Breast epithelium (tissue), 3 donors: Measurements from ENCODE around the gene UQCRC2.

Experiments
- POLR2A ChIP-seq: fragments of 450-650 bp; IDR thresholded peaks from one replicate; pipeline ENCODE4 v1.6.1; 2016; ENCODE audit warnings: antibody characterized with exemption, mild to moderate bottlenecking, moderate library complexity
- POLR2AphosphoS5 ChIP-seq, 3 donors: sonication (generic); formaldehyde crosslinking; IDR thresholded peaks; one replicate each; pipeline ENCODE4 v1.6.1; 2017; ENCODE audit warnings: antibody characterized with exemption in 3 of 3
- TF ChIP-seq, protein P1 (sequence below), 3 donors: fragments of 450-650 bp; IDR thresholded peaks; one replicate each; pipeline ENCODE4 v1.5.1; 2016 to 2017; ENCODE audit warnings: antibody characterized with exemption in 3 of 3, mild to moderate bottlenecking in 3 of 3, moderate library complexity in 3 of 3

- TF ChIP-seq POLR2A (no peak), POLR2AphosphoS5 (IDR thresholded peaks at IDR 0.05) (no peak)
- TF ChIP-seq, protein P1, sequence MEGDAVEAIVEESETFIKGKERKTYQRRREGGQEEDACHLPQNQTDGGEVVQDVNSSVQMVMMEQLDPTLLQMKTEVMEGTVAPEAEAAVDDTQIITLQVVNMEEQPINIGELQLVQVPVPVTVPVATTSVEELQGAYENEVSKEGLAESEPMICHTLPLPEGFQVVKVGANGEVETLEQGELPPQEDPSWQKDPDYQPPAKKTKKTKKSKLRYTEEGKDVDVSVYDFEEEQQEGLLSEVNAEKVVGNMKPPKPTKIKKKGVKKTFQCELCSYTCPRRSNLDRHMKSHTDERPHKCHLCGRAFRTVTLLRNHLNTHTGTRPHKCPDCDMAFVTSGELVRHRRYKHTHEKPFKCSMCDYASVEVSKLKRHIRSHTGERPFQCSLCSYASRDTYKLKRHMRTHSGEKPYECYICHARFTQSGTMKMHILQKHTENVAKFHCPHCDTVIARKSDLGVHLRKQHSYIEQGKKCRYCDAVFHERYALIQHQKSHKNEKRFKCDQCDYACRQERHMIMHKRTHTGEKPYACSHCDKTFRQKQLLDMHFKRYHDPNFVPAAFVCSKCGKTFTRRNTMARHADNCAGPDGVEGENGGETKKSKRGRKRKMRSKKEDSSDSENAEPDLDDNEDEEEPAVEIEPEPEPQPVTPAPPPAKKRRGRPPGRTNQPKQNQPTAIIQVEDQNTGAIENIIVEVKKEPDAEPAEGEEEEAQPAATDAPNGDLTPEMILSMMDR (IDR thresholded peaks at IDR 0.05): no peak
Observed at GRCh38 chr16:21937336-21937829, 15.8 kb upstream of the UQCRC2 start.
